IPS-15b (cell line): ENCODE results near the gene NPTX1.

Source experiments
- H3K27me3 ChIP-seq: one replicate; pipeline ENCODE4 v1.6.1; 2013; ENCODE audit warnings: low read length; ENCODE audit not compliant: control insufficient read depth, insufficient read depth
- H3K36me3 ChIP-seq: one replicate; pipeline ENCODE4 v1.6.1; 2013; ENCODE audit warnings: low read length; ENCODE audit not compliant: control insufficient read depth, insufficient read depth
- H3K4me1 ChIP-seq: one replicate; pipeline ENCODE4 v1.6.1; 2013; ENCODE audit warnings: mild to moderate bottlenecking, low read length; ENCODE audit not compliant: control insufficient read depth, insufficient read depth
- H3K4me3 ChIP-seq: one replicate; pipeline ENCODE4 v1.5.1; 2013; ENCODE audit warnings: low read depth, low read length
- H3K9ac ChIP-seq: one replicate; pipeline ENCODE4 v1.6.1; 2013; ENCODE audit warnings: low read depth, mild to moderate bottlenecking, low read length
- H3K9me3 ChIP-seq: one replicate; pipeline ENCODE4 v1.6.1; 2013; ENCODE audit warnings: mild to moderate bottlenecking, low read length; ENCODE audit not compliant: control insufficient read depth, insufficient read depth

Gene NPTX1

DNA sequence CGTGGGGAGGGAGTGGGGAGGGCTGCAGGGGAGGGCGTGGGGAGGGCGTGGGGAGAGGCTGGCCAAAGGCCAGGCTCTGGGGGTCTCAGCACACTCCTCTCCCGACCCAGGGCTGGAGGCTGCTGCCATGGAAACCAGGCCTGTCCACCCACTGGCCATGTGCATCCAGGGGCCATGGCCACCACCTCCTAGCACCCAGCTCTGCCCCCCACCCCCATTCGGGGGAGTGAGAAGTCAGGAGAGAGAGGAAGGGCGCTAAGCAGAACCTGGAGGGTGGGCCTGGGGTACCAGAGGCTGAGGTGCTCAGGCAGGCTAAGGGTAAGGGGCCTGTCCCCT, 31.8 kb downstream of the NPTX1 start:
- H3K9me3 ChIP-seq = no peaks in the 10 kb centered on the region
- peaks cover 2% of the 10 kb centered on the region for H3K27me3 ChIP-seq
- H3K36me3 ChIP-seq = no peaks in the 10 kb centered on the region
- H3K9ac ChIP-seq = no peak overlapping the region
- H3K4me1 ChIP-seq = no peaks in the 10 kb centered on the region
- H3K4me3 ChIP-seq = no peak overlapping the region

DNA sequence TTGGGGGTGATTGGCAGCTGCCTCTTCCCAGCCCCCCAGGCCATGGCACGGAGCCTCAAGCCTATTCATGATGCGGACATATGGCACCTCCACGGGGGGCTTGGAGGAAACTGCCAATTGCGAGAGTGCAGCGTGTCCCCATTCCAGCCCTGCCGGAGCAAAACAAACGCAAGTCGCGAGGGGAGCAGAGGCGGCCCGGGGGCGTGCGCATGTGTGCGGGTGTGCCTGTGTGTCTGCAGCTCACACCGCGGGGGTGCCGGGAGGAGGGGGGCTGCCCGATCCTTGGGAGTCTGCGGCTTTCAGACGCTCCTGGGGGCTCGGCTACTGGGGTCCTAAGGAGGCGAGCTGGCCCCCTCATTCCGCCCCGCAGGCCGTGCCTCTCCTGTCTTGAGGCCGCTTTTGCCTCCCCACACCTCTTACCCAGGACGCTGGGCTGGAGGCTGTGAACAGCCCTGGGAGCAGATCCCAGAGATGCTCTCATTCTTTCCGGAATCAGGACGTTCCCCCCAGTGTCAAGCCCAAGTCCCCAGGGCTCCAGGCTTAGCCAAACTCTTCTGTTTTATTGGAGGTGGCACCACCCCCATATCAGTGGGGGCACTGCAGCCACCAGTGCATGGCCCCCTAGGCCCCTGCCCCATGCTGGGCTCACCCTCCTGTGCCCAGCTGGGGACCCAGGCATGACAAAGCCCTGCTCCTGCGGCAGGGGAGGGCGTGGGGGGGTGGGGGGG, 32.3 kb downstream of the NPTX1 start:
- H3K4me3 ChIP-seq = peak overlapping the region; percentile 18
- H3K9me3 ChIP-seq = no peaks in the 10 kb centered on the region
- no peaks in the 10 kb centered on the region for H3K36me3 ChIP-seq
- no peak overlapping the region for H3K9ac ChIP-seq
- H3K27me3 ChIP-seq = peaks cover 2% of the 10 kb centered on the region
- no peaks in the 10 kb centered on the region for H3K4me1 ChIP-seq

GRCh38 chr17:80443498-80443897, 32.9 kb downstream of the NPTX1 start:
- Histone ChIP-seq H3K9ac (no peak overlapping the region), H3K36me3 (no peaks in the 10 kb centered on the region), H3K4me3 (no peak overlapping the region), H3K27me3 (peaks cover 2% of the 10 kb centered on the region), H3K9me3 (no peaks in the 10 kb centered on the region), H3K4me1 (no peaks in the 10 kb centered on the region)

GRCh38 chr17:80442764-80443163, 33.6 kb downstream of the NPTX1 start:
- no peak overlapping the region for H3K4me3 ChIP-seq
- no peaks in the 10 kb centered on the region for H3K4me1 ChIP-seq
- no peak overlapping the region for H3K9ac ChIP-seq
- no peaks in the 10 kb centered on the region for H3K36me3 ChIP-seq
- H3K9me3 ChIP-seq = no peaks in the 10 kb centered on the region
- peaks cover 2% of the 10 kb centered on the region for H3K27me3 ChIP-seq

GRCh38 chr17:80442323-80442659, 34.1 kb downstream of the NPTX1 start:
- no peak overlapping the region for H3K4me3 ChIP-seq
- H3K27me3 ChIP-seq = peaks cover 2% of the 10 kb centered on the region
- H3K4me1 ChIP-seq = no peaks in the 10 kb centered on the region
- no peaks in the 10 kb centered on the region for H3K9me3 ChIP-seq
- H3K36me3 ChIP-seq = no peaks in the 10 kb centered on the region
- no peak overlapping the region for H3K9ac ChIP-seq

- no peaks in the 10 kb centered on the region for H3K9me3 ChIP-seq
- H3K9ac ChIP-seq = no peak overlapping the region
- no peaks in the 10 kb centered on the region for H3K36me3 ChIP-seq
- no peak overlapping the region for H3K4me3 ChIP-seq
- no peaks in the 10 kb centered on the region for H3K4me1 ChIP-seq
- H3K27me3 ChIP-seq = peaks cover 2% of the 10 kb centered on the region
Observed at GRCh38 chr17:80441598-80442322, 34.6 kb downstream of the NPTX1 start.

- Histone ChIP-seq H3K9ac (no peak overlapping the region), H3K9me3 (no peaks in the 10 kb centered on the region), H3K4me1 (no peaks in the 10 kb centered on the region), H3K27me3 (peaks cover 2% of the 10 kb centered on the region), H3K36me3 (no peaks in the 10 kb centered on the region), H3K4me3 (no peak overlapping the region)
Observed at GRCh38 chr17:80441133-80441578, 35.3 kb downstream of the NPTX1 start.

GRCh38 chr17:80439499-80439898, 36.9 kb downstream of the NPTX1 start:
- Histone ChIP-seq H3K27me3 (peaks cover 2% of the 10 kb centered on the region), H3K9me3 (no peaks in the 10 kb centered on the region), H3K9ac (no peak overlapping the region), H3K4me1 (no peaks in the 10 kb centered on the region), H3K36me3 (no peaks in the 10 kb centered on the region), H3K4me3 (no peak overlapping the region)

DNA sequence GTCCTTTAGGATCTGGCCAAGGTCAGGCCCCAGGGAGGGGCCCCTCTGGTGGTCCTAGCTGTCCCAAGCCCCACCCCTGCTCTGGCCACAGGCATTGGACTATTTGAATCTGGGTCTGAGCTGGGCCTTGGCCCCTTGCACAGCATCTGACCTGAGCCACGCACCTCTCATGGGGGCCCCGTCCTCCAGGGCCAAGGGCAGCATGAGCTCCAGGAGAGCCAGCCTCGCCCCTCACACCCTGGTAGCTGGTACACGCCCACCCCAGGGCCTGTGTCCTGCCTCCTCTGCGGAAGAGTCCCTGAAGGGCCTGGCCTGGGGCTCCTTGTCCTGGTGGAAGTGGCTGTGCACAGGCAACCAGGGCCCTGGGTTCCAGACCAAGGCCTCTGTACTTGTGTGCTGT, 37.6 kb downstream of the NPTX1 start:
- H3K9ac ChIP-seq = no peak overlapping the region
- peaks cover 2% of the 10 kb centered on the region for H3K27me3 ChIP-seq
- H3K4me3 ChIP-seq = no peak overlapping the region
- H3K9me3 ChIP-seq = no peaks in the 10 kb centered on the region
- H3K4me1 ChIP-seq = no peaks in the 10 kb centered on the region
- H3K36me3 ChIP-seq = no peaks in the 10 kb centered on the region

DNA sequence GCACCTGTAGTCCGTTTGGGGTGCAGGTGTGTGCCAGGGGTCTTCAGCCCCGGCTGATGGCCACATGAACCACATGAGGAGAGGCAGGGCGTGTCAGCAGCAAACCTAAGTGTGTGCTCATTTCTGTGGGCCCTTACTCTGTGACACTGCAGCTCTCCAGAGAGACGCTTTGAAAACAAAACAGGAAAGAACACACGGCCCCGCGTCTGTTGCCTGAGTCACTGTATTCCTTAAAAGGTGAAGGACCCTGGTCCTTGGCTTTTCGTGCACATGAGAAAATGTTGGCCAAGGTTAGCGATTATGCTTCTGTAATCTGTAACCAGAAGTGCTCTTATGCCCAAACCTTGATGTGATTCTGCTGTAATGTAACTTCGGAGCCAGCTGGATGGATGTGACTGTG, 38.9 kb downstream of the NPTX1 start:
- Histone ChIP-seq H3K36me3 (no peaks in the 10 kb centered on the region), H3K4me1 (no peaks in the 10 kb centered on the region), H3K9ac (no peak overlapping the region), H3K27me3 (peaks cover 2% of the 10 kb centered on the region), H3K9me3 (no peaks in the 10 kb centered on the region), H3K4me3 (no peak overlapping the region)

DNA sequence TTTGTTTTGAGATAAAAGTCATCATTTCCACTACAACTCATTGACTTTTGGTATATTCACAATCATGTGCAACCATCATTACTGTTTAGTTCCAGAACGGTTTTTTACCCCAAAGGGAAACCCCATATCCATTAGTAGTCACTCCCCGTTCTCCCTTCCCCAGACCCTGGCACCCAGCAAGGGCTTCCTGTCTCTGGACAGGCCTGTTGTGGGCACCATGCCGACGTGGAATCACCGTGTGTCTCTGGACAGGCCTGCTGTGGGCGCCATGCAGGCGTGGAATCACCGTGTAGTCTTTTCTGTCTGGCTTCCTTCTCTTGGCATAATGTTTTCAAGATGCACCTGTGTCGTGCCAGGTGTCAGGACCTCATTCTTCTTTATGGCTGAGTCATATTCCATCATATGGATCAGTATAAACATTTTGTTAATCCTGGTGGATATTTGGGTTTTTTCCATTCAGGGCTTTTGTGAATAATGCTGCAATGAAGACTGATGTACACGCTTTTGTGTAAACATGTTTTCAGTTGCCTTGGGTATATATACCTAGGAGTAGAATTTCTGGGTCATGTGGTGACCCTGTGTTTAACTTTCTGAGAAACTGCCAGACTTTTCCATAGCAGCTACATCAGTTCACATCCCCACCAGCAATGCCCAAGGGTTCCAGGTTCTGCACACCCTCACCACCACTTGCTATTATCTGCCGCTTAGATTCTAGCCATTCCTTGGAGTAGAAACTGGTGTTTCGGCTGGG, 42.3 kb downstream of the NPTX1 start:
- H3K4me3 ChIP-seq = no peak overlapping the region
- H3K4me1 ChIP-seq = no peaks in the 10 kb centered on the region
- no peak overlapping the region for H3K9ac ChIP-seq
- H3K27me3 ChIP-seq = no peaks in the 10 kb centered on the region
- no peaks in the 10 kb centered on the region for H3K9me3 ChIP-seq
- H3K36me3 ChIP-seq = no peaks in the 10 kb centered on the region
